Panc1 (cell line): Measurements from ENCODE around the gene PARD3. TPM values are rescaled to one million over a fixed set of nuclear protein-coding genes. Genes with fewer than 3 reads are reported as not detected.

Experiments used
- ATAC-seq: fragments of 200-7000 bp; cut with Tn5 transposase; 2 replicates; pipeline ENCODE4 v1.9.1; 2020; ENCODE audit warnings: mild to moderate bottlenecking, moderate library complexity
- BruUV-seq: library from RNA; stranded (reverse); fragments of 400-500 nt; replicated peaks from 2 replicates; lab custom pipeline; 2021; lab: Mats Ljungman, UMichigan
- CTCF ChIA-PET: fragments of 300-600 bp; sonication (Branson Sonifier 250); formaldehyde crosslinking; loops from one replicate; lab custom pipeline; 2022; ENCODE audit warnings: antibody characterized with exemption; lab: Charles Lee
- POLR2A ChIA-PET: fragments of 300-600 bp; sonication (Branson Sonifier 250); formaldehyde crosslinking; loops from one replicate; lab custom pipeline; 2022; ENCODE audit warnings: antibody characterized with exemption; lab: Charles Lee
- DNase-seq: peaks from one replicate; pipeline ENCODE4 v3.0.0-alpha.2; 2010; ENCODE audit warnings: low read depth, low spot score
- H3K27ac ChIP-seq: 2 replicates; pipeline ENCODE4 v1.5.1; 2011; ENCODE audit warnings: mild to moderate bottlenecking, low read length, inconsistent platforms
- H3K27me3 ChIP-seq: fragments of 200-500 bp; sonication (Bioruptor generic); 2 replicates; pipeline ENCODE4 v1.6.0; 2014; ENCODE audit warnings: low read length, inconsistent platforms; ENCODE audit not compliant: control insufficient read depth, insufficient read depth
- H3K36me3 ChIP-seq: fragments of 200-500 bp; sonication (Bioruptor generic); 2 replicates; pipeline ENCODE4 v1.5.1; 2014; ENCODE audit warnings: inconsistent platforms, mild to moderate bottlenecking, low read length, moderate library complexity; ENCODE audit not compliant: control insufficient read depth, insufficient read depth
- H3K4me1 ChIP-seq: 2 replicates; pipeline ENCODE4 v1.5.1; 2011; ENCODE audit warnings: inconsistent platforms, mild to moderate bottlenecking, low read length, moderate library complexity; ENCODE audit not compliant: control insufficient read depth, insufficient read depth
- H3K4me3 ChIP-seq, 2 experiments: 2 replicates each; pipeline ENCODE4 v1.5.1; 2011 to 2012; ENCODE audit warnings: low read depth in 2 of 2, low read length in 2 of 2, mild to moderate bottlenecking in 2 of 2, inconsistent platforms in 1 of 2, moderate library complexity in 1 of 2
- H3K9me3 ChIP-seq: fragments of 200-500 bp; sonication (Bioruptor generic); 2 replicates; pipeline ENCODE4 v1.5.1; 2014; ENCODE audit warnings: low read depth, mild to moderate bottlenecking, inconsistent platforms, low read length, moderate library complexity; ENCODE audit not compliant: control insufficient read depth, insufficient read depth
- POLR2AphosphoS5 ChIP-seq: IDR thresholded peaks from 2 replicates; pipeline ENCODE4 v1.6.1; 2012; ENCODE audit warnings: mild to moderate bottlenecking, low read depth, low read length, moderate library complexity
- SIN3A ChIP-seq: IDR thresholded peaks from 2 replicates; pipeline ENCODE4 v1.6.1; 2012; ENCODE audit warnings: low read depth, mild to moderate bottlenecking, low read length, moderate library complexity, borderline replicate concordance; ENCODE audit not compliant: insufficient read depth
- TCF7L2 ChIP-seq: IDR thresholded peaks from 2 replicates; pipeline ENCODE4 v1.6.1; 2011; ENCODE audit warnings: mild to moderate bottlenecking, low read depth, low read length, inconsistent platforms
- in situ Hi-C: cut with HindIII; loops from 2 replicates; pipeline ENCODE4 v1.10.0; 2016; ENCODE audit warnings: low sequenced_read_pairs, low pct_unique_long_range_greater_than_20kb
- intact Hi-C: fragments of 100-400 bp; cut with micrococcal nuclease; formaldehyde crosslinking; loops from one replicate; pipeline ENCODE4 v1.10.0; 2022; ENCODE audit not compliant: unreplicated experiment
- total RNA-seq: library from RNA; stranded (reverse); gene quantifications from one replicate; pipeline ENCODE4 v1.2.1, GENCODE V29; 2021; ENCODE audit not compliant: unreplicated experiment
- TF ChIP-seq, protein P1 (sequence below), 2 experiments: IDR thresholded peaks; 2 replicates each; pipeline ENCODE4 v1.6.1; 2011 to 2012; ENCODE audit warnings: low read depth in 2 of 2, control low read depth in 1 of 2, low read length in 1 of 2, mild to moderate bottlenecking in 1 of 2, moderate library complexity in 1 of 2; ENCODE audit not compliant: insufficient read depth in 1 of 2
- TF ChIP-seq, protein P2 (sequence below): fragments of 450-650 bp; IDR thresholded peaks from 2 replicates; pipeline ENCODE4 v1.5.1; 2017; ENCODE audit warnings: mild to moderate bottlenecking

PARD3 gene
- total RNA-seq, 1 experiment from 2014 or later, result 29.8 TPM

DNA sequence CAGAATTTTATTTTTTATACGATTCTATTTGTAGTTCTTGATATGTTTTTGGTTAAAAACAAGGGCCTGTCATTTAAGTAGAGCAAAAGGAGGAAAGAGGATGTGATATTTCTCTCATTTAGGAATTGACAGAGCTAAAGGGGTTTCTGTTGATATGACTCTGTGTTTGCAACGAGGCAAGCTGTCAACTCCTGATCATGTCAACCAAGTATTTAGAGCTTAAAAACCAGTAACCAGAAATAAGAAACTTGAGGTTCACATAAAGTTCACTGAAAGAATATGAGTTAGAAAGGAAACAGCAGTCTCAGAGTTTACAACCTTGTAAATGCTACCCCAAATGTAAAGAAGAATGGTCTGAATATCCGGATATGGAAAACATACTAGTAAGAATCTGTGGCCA lies 434.2 kb downstream of the PARD3 start:
- no peak for DNase-seq
- H3K4me3 ChIP-seq, result no peak overlapping the region
- ChIA-PET POLR2A (no interaction called here), CTCF (no interaction called here)
- no peak overlapping the region for H3K27ac ChIP-seq
- no peaks in the 10 kb centered on the region for H3K36me3 ChIP-seq
- no peaks in the 10 kb centered on the region for H3K9me3 ChIP-seq
- intact Hi-C loops (no loop called here), in situ Hi-C loops (no loop called here)
- ATAC-seq, result no peak
- no peaks in the 10 kb centered on the region for H3K4me1 ChIP-seq
- TF ChIP-seq SIN3A (no peak), POLR2AphosphoS5 (no peak), TCF7L2 (no peak)
- TF ChIP-seq, protein P1, sequence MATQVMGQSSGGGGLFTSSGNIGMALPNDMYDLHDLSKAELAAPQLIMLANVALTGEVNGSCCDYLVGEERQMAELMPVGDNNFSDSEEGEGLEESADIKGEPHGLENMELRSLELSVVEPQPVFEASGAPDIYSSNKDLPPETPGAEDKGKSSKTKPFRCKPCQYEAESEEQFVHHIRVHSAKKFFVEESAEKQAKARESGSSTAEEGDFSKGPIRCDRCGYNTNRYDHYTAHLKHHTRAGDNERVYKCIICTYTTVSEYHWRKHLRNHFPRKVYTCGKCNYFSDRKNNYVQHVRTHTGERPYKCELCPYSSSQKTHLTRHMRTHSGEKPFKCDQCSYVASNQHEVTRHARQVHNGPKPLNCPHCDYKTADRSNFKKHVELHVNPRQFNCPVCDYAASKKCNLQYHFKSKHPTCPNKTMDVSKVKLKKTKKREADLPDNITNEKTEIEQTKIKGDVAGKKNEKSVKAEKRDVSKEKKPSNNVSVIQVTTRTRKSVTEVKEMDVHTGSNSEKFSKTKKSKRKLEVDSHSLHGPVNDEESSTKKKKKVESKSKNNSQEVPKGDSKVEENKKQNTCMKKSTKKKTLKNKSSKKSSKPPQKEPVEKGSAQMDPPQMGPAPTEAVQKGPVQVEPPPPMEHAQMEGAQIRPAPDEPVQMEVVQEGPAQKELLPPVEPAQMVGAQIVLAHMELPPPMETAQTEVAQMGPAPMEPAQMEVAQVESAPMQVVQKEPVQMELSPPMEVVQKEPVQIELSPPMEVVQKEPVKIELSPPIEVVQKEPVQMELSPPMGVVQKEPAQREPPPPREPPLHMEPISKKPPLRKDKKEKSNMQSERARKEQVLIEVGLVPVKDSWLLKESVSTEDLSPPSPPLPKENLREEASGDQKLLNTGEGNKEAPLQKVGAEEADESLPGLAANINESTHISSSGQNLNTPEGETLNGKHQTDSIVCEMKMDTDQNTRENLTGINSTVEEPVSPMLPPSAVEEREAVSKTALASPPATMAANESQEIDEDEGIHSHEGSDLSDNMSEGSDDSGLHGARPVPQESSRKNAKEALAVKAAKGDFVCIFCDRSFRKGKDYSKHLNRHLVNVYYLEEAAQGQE (IDR thresholded peaks at IDR 0.05; ENCODE audit: insufficient read depth in 1 of 2, low read depth in 2 of 2, low read length in 1 of 2), result no peak
- TF ChIP-seq, protein P2, sequence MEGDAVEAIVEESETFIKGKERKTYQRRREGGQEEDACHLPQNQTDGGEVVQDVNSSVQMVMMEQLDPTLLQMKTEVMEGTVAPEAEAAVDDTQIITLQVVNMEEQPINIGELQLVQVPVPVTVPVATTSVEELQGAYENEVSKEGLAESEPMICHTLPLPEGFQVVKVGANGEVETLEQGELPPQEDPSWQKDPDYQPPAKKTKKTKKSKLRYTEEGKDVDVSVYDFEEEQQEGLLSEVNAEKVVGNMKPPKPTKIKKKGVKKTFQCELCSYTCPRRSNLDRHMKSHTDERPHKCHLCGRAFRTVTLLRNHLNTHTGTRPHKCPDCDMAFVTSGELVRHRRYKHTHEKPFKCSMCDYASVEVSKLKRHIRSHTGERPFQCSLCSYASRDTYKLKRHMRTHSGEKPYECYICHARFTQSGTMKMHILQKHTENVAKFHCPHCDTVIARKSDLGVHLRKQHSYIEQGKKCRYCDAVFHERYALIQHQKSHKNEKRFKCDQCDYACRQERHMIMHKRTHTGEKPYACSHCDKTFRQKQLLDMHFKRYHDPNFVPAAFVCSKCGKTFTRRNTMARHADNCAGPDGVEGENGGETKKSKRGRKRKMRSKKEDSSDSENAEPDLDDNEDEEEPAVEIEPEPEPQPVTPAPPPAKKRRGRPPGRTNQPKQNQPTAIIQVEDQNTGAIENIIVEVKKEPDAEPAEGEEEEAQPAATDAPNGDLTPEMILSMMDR, result no peak
- H3K27me3 ChIP-seq, result no peaks in the 10 kb centered on the region
- BruUV-seq, result no TSS peak

DNA sequence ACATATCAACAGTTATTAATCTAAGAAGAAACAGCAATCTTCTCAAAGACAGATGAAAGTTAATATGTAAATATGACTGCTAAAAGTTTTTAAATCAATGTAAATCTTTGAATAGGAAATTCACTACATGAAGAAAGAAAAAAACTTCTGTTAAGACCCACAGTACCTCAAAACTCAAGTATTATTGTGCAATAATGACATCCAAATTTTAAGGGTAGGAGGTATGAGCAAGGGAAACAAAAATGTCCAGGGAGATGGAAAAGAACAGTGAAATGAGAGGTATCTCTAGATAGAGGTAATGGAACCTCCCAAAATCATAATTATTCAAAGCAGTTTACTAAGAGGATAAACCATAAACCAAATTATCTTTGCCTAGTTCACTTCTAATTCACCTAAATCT lies 436.8 kb downstream of the PARD3 start:
- no peaks in the 10 kb centered on the region for H3K36me3 ChIP-seq
- intact Hi-C loops, result no loop called here
- no peaks in the 10 kb centered on the region for H3K9me3 ChIP-seq
- CTCF ChIA-PET, result no interaction called here
- POLR2A ChIA-PET, result no interaction called here
- ATAC-seq (no peak), DNase-seq (no peak)
- in situ Hi-C loops, result no loop called here
- no peak overlapping the region for H3K27ac ChIP-seq
- H3K4me3 ChIP-seq, result no peak overlapping the region
- TF ChIP-seq POLR2AphosphoS5 (no peak), SIN3A (no peak), TCF7L2 (no peak)
- TF ChIP-seq, protein P1 (IDR thresholded peaks at IDR 0.05; ENCODE audit: insufficient read depth in 1 of 2, low read depth in 2 of 2, low read length in 1 of 2), result no peak
- TF ChIP-seq, protein P2, result no peak
- H3K27me3 ChIP-seq, result no peaks in the 10 kb centered on the region
- no TSS peak for BruUV-seq
- no peaks in the 10 kb centered on the region for H3K4me1 ChIP-seq
